Stimulated activated CD8-positive, alpha-beta memory T cell treated with anti-CD3 and anti-CD28 coated beads, Interleukin-4, amount 100 ng/mL, for 24 hours (primary cell): ENCODE results near the gene TRIM17.

Experiments
- DNase-seq: peaks from one replicate; pipeline ENCODE4 v3.0.0-alpha.2; 2020; ENCODE audit warnings: low read depth

The TRIM17 gene

GRCh38 chr1:228378090-228378872, 38.4 kb downstream of the TRIM17 start:
- DNase-seq = peak; percentile 20

GRCh38 chr1:228377664-228378089, 39.0 kb downstream of the TRIM17 start:
- DNase-seq = no peak

- DNase-seq = no peak
These were observed 39.7 kb downstream of the TRIM17 start for GRCh38 chr1:228376651-228377631.

GRCh38 chr1:228376262-228376628, 40.4 kb downstream of the TRIM17 start:
- no peak for DNase-seq

- no peak for DNase-seq
These were observed 40.9 kb downstream of the TRIM17 start for GRCh38 chr1:228375578-228376261.

GRCh38 chr1:228374711-228375577, 41.7 kb downstream of the TRIM17 start:
- no peak for DNase-seq

- no peak for DNase-seq
These were observed 42.7 kb downstream of the TRIM17 start for GRCh38 chr1:228373681-228374571.

GRCh38 chr1:228373004-228373680, 43.5 kb downstream of the TRIM17 start:
- DNase-seq = no peak

- DNase-seq = no peak
These were observed 44.3 kb downstream of the TRIM17 start for GRCh38 chr1:228372183-228373003.

- no peak for DNase-seq
These were observed 44.9 kb downstream of the TRIM17 start for GRCh38 chr1:228371741-228372182.

- no peak for DNase-seq
These were observed 45.5 kb downstream of the TRIM17 start for GRCh38 chr1:228370941-228371740.

- no peak for DNase-seq
These were observed 46.2 kb downstream of the TRIM17 start for GRCh38 chr1:228370439-228370940.

GRCh38 chr1:228369608-228370438, 46.8 kb downstream of the TRIM17 start:
- DNase-seq = no peak

GRCh38 chr1:228368801-228369607, 47.7 kb downstream of the TRIM17 start:
- DNase-seq = no peak

GRCh38 chr1:228367798-228368791, 48.6 kb downstream of the TRIM17 start:
- no peak for DNase-seq
